A204.1 (cell line): Measurements from ENCODE around the gene TNFAIP1.

Experiments used
- FAIRE-seq: peaks from 2 replicates; lab custom pipeline; 2012; peaks lifted over from hg19 to GRCh38; lab: Jason Lieb, UNC

TNFAIP1 gene

GRCh38 chr17:28372203-28372944 lies 36.8 kb downstream of the TNFAIP1 start:
- no peak for FAIRE-seq

- FAIRE-seq: no peak
Measured at GRCh38 chr17:28372945-28373274, 37.3 kb downstream of the TNFAIP1 start.

GRCh38 chr17:28379814-28380801 lies 44.5 kb downstream of the TNFAIP1 start:
- FAIRE-seq: no peak

GRCh38 chr17:28381141-28381825 lies 45.7 kb downstream of the TNFAIP1 start:
- FAIRE-seq: no peak

GRCh38 chr17:28384281-28385036 lies 48.9 kb downstream of the TNFAIP1 start:
- FAIRE-seq: no peak

- no peak for FAIRE-seq
Measured at GRCh38 chr17:28385037-28385400, 49.5 kb downstream of the TNFAIP1 start.

GRCh38 chr17:28385406-28385805 lies 49.8 kb downstream of the TNFAIP1 start:
- no peak for FAIRE-seq

GRCh38 chr17:28386391-28386790 lies 50.8 kb downstream of the TNFAIP1 start:
- no peak for FAIRE-seq

GRCh38 chr17:28388106-28388505 lies 52.5 kb downstream of the TNFAIP1 start:
- no peak for FAIRE-seq

GRCh38 chr17:28390141-28390540 lies 54.6 kb downstream of the TNFAIP1 start:
- FAIRE-seq: no peak

- no peak for FAIRE-seq
Measured at GRCh38 chr17:28390563-28390962, 55.0 kb downstream of the TNFAIP1 start.

- FAIRE-seq: no peak
Measured at GRCh38 chr17:28390984-28391383, 55.4 kb downstream of the TNFAIP1 start.

- FAIRE-seq: no peak
Measured at GRCh38 chr17:28391401-28391800, 55.8 kb downstream of the TNFAIP1 start.

- FAIRE-seq: no peak
Measured at GRCh38 chr17:28392491-28392890, 56.9 kb downstream of the TNFAIP1 start.

- no peak for FAIRE-seq
Measured at GRCh38 chr17:28394337-28395116, 59.0 kb downstream of the TNFAIP1 start.

- no peak for FAIRE-seq
Measured at GRCh38 chr17:28395426-28395825, 59.9 kb downstream of the TNFAIP1 start.

GRCh38 chr17:28395968-28396367 lies 60.4 kb downstream of the TNFAIP1 start:
- FAIRE-seq: no peak
